Activated CD8-positive, alpha-beta T cell treated with anti-CD3 and anti-CD28 coated beads for 36 hours (primary cell): ENCODE results near the gene OR8J3. TPM values are rescaled to one million over a fixed set of nuclear protein-coding genes. Genes with fewer than 3 reads are reported as not detected.
"Not testable (repeated sequence)": the region's sequence is repeated elsewhere in the genome, so short reads cannot be mapped to it uniquely, and the experiment has no call there.

ENCODE experiments used
- ATAC-seq: fragments of 200-7000 bp; cut with Tn5 transposase; one replicate; pipeline ENCODE4 v1.10.0; 2021; ENCODE audit warnings: mild to moderate bottlenecking, moderate library complexity
- CTCF ChIA-PET: fragments of 350-600 bp; sonication (Branson Sonifier 250); formaldehyde crosslinking; loops from one replicate; lab custom pipeline; 2021; ENCODE audit warnings: antibody characterized with exemption; lab: Charles Lee
- POLR2A ChIA-PET: fragments of 350-600 bp; sonication (Branson Sonifier 250); formaldehyde crosslinking; loops from one replicate; lab custom pipeline; 2021; ENCODE audit warnings: antibody characterized with exemption; lab: Charles Lee
- DNase-seq: peaks from one replicate; pipeline ENCODE4 v3.0.0-alpha.2; 2020
- H3K27ac Mint-ChIP-seq: one replicate; pipeline ENCODE4 v1.8.0; 2021; ENCODE audit warnings: mild to moderate bottlenecking, mixed read lengths
- H3K27me3 Mint-ChIP-seq: one replicate; pipeline ENCODE4 v1.8.0; 2021; ENCODE audit warnings: mixed read lengths
- H3K36me3 Mint-ChIP-seq: one replicate; pipeline ENCODE4 v1.8.0; 2021; ENCODE audit warnings: low read depth, mixed read lengths
- H3K4me1 Mint-ChIP-seq: one replicate; pipeline ENCODE4 v1.8.0; 2021; ENCODE audit warnings: low read depth, mixed read lengths
- H3K4me3 Mint-ChIP-seq: one replicate; pipeline ENCODE4 v1.8.0; 2021; ENCODE audit warnings: mild to moderate bottlenecking, moderate library complexity, mixed read lengths
- H3K9me3 Mint-ChIP-seq: one replicate; pipeline ENCODE4 v1.8.0; 2021; ENCODE audit warnings: mixed read lengths
- CTCF ChIP-seq: fragments of 200-600 bp; IDR thresholded peaks from one replicate; pipeline ENCODE4 v1.8.0; 2022; ENCODE audit warnings: antibody characterized with exemption, mild to moderate bottlenecking
- intact Hi-C: fragments of 100-400 bp; cut with micrococcal nuclease; formaldehyde crosslinking; loops from one replicate; pipeline ENCODE4 v1.10.0; 2022
- total RNA-seq, 2 experiments: library from RNA; stranded (reverse); gene quantifications; one replicate each; pipeline ENCODE4 v1.2.3, GENCODE V29; 2021

OR8J3 gene
- total RNA-seq, 2 experiments from 2014 or later = not detected

DNA sequence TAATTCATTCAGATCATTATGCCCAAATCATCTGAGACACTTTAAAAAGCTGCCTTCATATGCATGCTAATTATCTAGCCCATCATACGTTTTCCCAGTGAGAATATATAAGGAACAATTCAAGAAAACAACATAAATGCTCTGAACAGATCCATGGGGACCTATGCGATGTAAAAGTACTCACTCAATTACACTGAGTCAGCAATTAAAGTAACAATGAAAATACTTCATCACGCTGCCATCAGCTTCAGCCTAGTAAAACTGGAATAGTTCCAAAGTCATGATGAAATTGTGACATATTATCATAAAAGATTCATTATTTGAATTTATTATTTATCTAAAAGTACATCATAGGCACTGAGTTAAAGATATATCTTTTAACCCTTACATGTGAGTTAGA is 23.8 kb upstream of the OR8J3 start:
- POLR2A ChIA-PET = no interaction called here
- Mint-ChIP-seq H3K27ac (no peak overlapping the region), H3K9me3 (peaks cover 22% of the 10 kb centered on the region), H3K36me3 (no peaks in the 10 kb centered on the region), H3K27me3 (no peaks in the 10 kb centered on the region), H3K4me3 (no peak overlapping the region), H3K4me1 (no peaks in the 10 kb centered on the region)
- ATAC-seq (no peak), DNase-seq (no peak)
- intact Hi-C loops = no loop called here
- TF ChIP-seq CTCF = no peak
- CTCF ChIA-PET = no interaction called here

- DNase-seq (no peak), ATAC-seq (no peak)
- Mint-ChIP-seq H3K4me1 (no peaks in the 10 kb centered on the region), H3K4me3 (no peak within 1 kb of the TSS), H3K36me3 (no peaks in the 10 kb centered on the region), H3K27ac (no peak within 1 kb of the TSS), H3K9me3 (peaks cover 24% of the 10 kb centered on the region), H3K27me3 (no peaks in the 10 kb centered on the region)
- CTCF ChIA-PET = no interaction called here
- no peak for TF ChIP-seq CTCF
- intact Hi-C loops = no loop called here
- POLR2A ChIA-PET = no interaction called here
Measured at GRCh38 chr11:56160217-56160616, 20.2 kb upstream of the OR8J3 start, which contains the start of gene OR8K5. TSS of gene OR8K5 (minus strand) at chr11:56160317. CDS start at chr11:56160317, 0 bp downstream.

DNA sequence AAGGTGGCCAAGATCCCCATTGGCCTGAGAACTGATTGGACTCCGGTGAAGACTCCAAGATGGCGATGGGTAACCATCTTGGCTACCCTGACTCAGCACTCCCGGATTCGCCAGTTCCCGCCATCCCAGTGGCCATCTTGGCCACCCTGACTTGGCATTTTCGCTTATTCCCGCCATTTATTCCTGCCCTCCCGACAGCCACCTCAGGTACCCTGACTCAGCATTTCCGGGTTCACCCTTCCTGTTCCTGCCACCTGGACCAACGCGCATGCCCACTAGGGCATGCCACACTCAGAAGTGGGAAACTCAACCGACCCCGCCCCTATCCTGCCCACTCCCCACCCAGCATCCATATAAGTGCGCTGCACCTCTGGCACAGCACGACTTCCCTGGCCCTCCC is 12.3 kb upstream of the OR8J3 start:
- TF ChIP-seq CTCF = no peak
- ATAC-seq (no peak), DNase-seq (no peak)
- Mint-ChIP-seq H3K4me1 (no peaks in the 10 kb centered on the region), H3K9me3 (peaks cover 38% of the 10 kb centered on the region), H3K27me3 (no peaks in the 10 kb centered on the region), H3K36me3 (no peaks in the 10 kb centered on the region), H3K27ac (no peak overlapping the region), H3K4me3 (no peak overlapping the region)
- CTCF ChIA-PET = no interaction called here
- POLR2A ChIA-PET = no interaction called here
- intact Hi-C loops = no loop called here

DNA sequence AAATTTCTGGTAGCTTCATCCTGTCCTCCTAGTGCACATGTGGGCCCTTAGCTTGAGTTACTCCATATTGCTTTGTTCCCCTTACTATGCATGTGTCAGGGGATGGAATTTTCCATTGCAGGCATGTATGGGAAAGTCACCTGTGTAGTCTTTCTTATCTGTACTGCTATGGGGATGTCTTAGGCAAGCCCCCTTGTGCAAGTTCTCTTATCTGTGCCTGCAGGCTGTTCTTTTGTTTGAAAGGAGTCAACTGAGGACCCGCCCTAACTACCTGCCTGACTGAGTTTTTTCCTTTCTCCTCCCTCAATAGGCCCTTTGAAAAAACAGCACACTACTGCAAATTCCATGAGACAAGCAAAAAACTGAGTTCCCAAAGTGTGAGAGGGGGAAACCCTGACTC is 11.4 kb upstream of the OR8J3 start:
- H3K27ac Mint-ChIP-seq = no peak overlapping the region
- H3K4me1 Mint-ChIP-seq = no peaks in the 10 kb centered on the region
- peaks cover 31% of the 10 kb centered on the region for H3K9me3 Mint-ChIP-seq
- POLR2A ChIA-PET = no interaction called here
- intact Hi-C loops = no loop called here
- no peaks in the 10 kb centered on the region for H3K36me3 Mint-ChIP-seq
- no peak for TF ChIP-seq CTCF
- no peaks in the 10 kb centered on the region for H3K27me3 Mint-ChIP-seq
- H3K4me3 Mint-ChIP-seq = no peak overlapping the region
- CTCF ChIA-PET = no interaction called here
- ATAC-seq (no peak), DNase-seq (no peak)

DNA sequence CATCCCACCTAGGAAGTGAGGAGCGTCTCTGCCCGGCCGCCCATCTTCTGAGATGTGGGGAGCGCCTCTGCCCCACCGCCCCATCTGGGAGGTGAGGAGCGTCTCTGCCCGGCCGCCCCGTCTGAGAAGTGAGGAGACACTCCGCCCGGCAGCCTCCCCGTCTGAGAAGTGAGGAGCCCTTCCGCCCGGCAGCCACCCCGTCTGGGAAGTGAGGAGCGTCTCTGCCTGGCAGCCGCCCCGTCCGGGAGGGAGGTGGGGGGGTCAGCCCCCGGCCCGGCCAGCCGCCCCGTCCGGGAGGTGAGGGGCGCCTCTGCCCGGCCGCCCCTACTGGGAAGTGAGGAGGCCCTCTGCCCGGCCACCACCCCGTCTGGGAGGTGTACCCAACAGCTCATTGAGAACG is 3.7 kb upstream of the OR8J3 start:
- POLR2A ChIA-PET, H3K4me3 Mint-ChIP-seq, ATAC-seq, H3K4me1 Mint-ChIP-seq, DNase-seq, H3K36me3 Mint-ChIP-seq, CTCF ChIA-PET, H3K27me3 Mint-ChIP-seq, intact Hi-C loops, H3K27ac Mint-ChIP-seq: not testable (repeated sequence)
- peaks cover 11% of the 10 kb centered on the region for H3K9me3 Mint-ChIP-seq

DNA sequence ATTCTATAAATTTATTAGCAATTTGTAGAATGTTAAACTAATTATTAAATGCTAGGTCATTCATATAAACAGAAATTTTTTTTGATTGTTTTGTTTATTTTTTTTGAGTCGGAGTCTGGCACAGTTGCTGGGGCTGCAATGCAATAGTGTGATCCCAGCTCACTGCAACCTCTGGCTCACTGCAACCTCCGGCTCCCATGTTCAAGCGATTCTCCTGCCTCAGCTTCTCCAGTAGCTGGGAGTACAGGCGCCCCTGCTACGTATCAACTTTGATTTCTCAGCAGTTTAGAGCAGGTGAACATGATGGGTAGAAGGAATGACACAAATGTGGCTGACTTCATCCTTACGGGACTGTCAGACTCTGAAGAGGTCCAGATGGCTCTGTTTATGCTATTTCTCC is 17.9 kb downstream of the OR8J3 start, which contains the start of gene OR8H3:
Gene OR8H3 (plus strand): TSS at position 301 of the 400 bp plus-strand sequence. CDS start 0 bp downstream, at position 301.
- H3K9me3 Mint-ChIP-seq = peaks cover 10% of the 10 kb centered on the region
- no peaks in the 10 kb centered on the region for H3K4me1 Mint-ChIP-seq
- H3K27ac Mint-ChIP-seq = no peak within 1 kb of the TSS
- H3K4me3 Mint-ChIP-seq = no peak within 1 kb of the TSS
- ChIA-PET POLR2A (no interaction called here), CTCF (no interaction called here)
- intact Hi-C loops = no loop called here
- no peaks in the 10 kb centered on the region for H3K36me3 Mint-ChIP-seq
- TF ChIP-seq CTCF = no peak
- no peak for ATAC-seq
- DNase-seq = no peak
- H3K27me3 Mint-ChIP-seq = no peaks in the 10 kb centered on the region
